Progenitor cell of endocrine pancreas (in vitro differentiated cells): ENCODE measurements around the gene HOXD10. TPM values are rescaled to one million over a fixed set of nuclear protein-coding genes. Genes with fewer than 3 reads are reported as not detected.
A peak's percentile ranks its signal among the peaks of the same experiment; 100 is the strongest.

ENCODE experiments used
- DNase-seq: peaks from one replicate; pipeline ENCODE4 v3.0.0; 2021; ENCODE audit warnings: low spot score; ENCODE audit not compliant: unreplicated experiment
- H3K27ac Mint-ChIP-seq: 2 replicates; pipeline ENCODE4 v1.8.0; 2021; ENCODE audit warnings: mild to moderate bottlenecking, moderate library complexity, mixed read lengths
- H3K27me3 Mint-ChIP-seq: 2 replicates; pipeline ENCODE4 v1.8.0; 2021; ENCODE audit warnings: mixed read lengths
- H3K36me3 Mint-ChIP-seq: 2 replicates; pipeline ENCODE4 v1.8.0; 2022; ENCODE audit warnings: mixed read lengths; ENCODE audit not compliant: insufficient read depth
- H3K4me1 Mint-ChIP-seq: 2 replicates; pipeline ENCODE4 v1.8.0; 2021; ENCODE audit warnings: low read depth, mixed read lengths
- H3K4me3 Mint-ChIP-seq: 2 replicates; pipeline ENCODE4 v1.8.0; 2021; ENCODE audit warnings: low read depth, mild to moderate bottlenecking, moderate library complexity, mixed read lengths
- H3K9me3 Mint-ChIP-seq: 2 replicates; pipeline ENCODE4 v1.8.0; 2021; ENCODE audit warnings: low read depth, mixed read lengths
- CTCF ChIP-seq: fragments of 200-600 bp; sonication (generic); IDR thresholded peaks from one replicate; pipeline ENCODE4 v1.5.0; 2021; ENCODE audit warnings: antibody characterized with exemption, mild to moderate bottlenecking; ENCODE audit not compliant: unreplicated experiment
- total RNA-seq: library from RNA; stranded (reverse); gene quantifications from 2 replicates; pipeline ENCODE4 v1.2.1, GENCODE V29; 2021

HOXD10 gene
- total RNA-seq, 1 donor from 2014 or later, result not detected

DNA sequence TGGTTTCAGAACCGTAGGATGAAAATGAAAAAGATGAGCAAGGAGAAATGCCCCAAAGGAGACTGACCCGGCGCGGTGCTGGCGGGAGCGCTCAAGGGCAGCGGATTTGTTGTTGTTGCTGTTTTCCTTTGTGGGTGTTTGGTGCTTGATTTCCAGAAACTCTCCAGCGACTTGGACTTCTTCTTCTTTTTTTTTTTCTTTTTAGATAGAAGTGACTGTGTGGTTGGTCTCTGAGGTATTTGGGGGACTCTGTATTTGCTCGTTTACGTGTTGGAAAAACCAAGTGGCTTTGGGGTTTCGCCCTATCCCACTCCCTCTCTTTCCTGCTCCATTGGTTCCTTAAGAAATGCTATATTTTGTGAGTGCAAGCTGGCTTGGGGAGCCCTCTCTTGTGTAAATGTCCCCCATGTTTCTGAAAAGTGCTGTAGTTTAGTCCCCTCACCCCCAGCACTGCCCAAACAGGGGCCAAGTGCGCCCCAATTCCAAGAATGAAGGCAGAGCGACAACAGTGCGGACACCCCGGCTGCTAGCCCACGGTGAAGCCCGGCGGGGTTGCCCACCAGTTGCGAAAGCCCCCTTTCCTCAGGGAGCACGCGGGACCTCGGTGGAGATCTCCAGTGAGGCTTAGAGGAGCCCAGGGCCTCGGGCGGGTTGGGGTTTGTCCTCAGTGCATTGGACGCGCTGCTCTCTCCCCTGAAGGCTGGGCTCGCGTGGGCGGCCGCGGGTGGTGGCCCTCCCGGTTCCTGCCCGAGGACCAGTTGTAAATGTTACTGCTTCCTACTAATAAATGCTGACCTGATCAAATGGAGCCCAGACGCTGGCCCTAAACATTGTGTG is 7.8 kb downstream of the HOXD10 start:
- Mint-ChIP-seq H3K27me3 (peaks cover 92% of the 10 kb centered on the region), H3K27ac (no peak overlapping the region), H3K36me3 (no peaks in the 10 kb centered on the region), H3K4me1 (no peaks in the 10 kb centered on the region), H3K4me3 (peak overlapping the region; percentile 12), H3K9me3 (no peaks in the 10 kb centered on the region)
- DNase-seq, result no peak
- TF ChIP-seq CTCF, result no peak

DNA sequence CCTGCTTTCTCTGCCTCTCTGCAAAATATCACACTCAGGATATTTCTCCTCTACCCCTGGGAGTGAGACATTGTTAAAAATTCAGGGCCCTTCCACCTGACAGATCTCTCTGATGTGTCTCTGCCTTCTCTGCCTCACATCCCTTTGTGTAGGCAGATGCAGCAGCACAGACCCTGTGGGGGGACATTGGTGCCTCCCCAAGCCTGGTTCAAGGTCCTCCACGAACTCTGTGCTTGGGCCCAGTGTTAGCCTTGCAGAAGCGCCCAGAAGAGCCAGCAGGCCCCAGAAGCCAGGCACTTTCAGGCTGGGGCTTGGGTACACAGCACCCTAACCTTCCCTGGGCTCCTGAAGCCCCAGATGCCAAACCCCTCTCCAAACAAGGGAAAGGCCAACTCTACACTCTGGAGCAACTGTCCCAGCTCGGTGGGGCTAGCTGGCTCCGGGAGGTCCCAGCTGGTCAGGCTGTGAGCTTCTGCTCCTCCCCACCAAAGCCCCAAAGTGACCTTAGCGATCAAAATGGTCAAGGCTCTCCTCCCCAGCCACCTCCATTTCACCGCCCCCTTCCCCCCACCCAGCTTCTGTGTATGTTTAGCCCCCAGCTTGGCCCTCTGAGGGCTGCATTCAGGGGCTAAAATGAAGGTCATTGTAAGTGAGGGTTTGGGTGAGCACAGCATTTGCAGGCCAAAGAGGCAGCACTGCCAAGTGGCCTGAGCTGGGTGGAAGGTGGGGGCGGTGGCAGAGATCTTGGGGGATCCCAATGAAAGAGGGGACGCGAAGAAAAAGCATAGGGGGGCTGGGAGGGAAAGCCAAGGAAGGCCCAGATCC is 8.6 kb downstream of the HOXD10 start:
- Mint-ChIP-seq H3K4me1 (no peaks in the 10 kb centered on the region), H3K27ac (no peak overlapping the region), H3K4me3 (no peak overlapping the region), H3K9me3 (no peaks in the 10 kb centered on the region), H3K27me3 (peaks cover 83% of the 10 kb centered on the region), H3K36me3 (no peaks in the 10 kb centered on the region)
- no peak for TF ChIP-seq CTCF
- no peak for DNase-seq

DNA sequence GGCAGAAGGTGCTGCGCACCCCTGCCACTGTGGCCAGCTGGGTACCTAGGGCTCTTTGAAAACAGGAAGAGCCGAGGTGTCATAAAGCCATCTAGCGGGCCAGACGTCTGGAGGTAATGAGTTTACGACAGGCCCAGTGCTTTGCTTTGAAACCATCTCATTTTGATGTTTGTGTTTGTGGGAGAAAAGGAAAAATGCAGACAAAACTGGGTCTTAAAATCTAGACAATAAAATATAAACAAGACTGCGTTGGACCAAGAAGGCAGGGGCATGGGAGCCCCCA is 9.1 kb downstream of the HOXD10 start:
- Mint-ChIP-seq H3K27me3 (peaks cover 80% of the 10 kb centered on the region), H3K4me1 (no peaks in the 10 kb centered on the region), H3K36me3 (no peaks in the 10 kb centered on the region), H3K27ac (no peak overlapping the region), H3K9me3 (no peaks in the 10 kb centered on the region), H3K4me3 (no peak overlapping the region)
- no peak for TF ChIP-seq CTCF
- no peak for DNase-seq

DNA sequence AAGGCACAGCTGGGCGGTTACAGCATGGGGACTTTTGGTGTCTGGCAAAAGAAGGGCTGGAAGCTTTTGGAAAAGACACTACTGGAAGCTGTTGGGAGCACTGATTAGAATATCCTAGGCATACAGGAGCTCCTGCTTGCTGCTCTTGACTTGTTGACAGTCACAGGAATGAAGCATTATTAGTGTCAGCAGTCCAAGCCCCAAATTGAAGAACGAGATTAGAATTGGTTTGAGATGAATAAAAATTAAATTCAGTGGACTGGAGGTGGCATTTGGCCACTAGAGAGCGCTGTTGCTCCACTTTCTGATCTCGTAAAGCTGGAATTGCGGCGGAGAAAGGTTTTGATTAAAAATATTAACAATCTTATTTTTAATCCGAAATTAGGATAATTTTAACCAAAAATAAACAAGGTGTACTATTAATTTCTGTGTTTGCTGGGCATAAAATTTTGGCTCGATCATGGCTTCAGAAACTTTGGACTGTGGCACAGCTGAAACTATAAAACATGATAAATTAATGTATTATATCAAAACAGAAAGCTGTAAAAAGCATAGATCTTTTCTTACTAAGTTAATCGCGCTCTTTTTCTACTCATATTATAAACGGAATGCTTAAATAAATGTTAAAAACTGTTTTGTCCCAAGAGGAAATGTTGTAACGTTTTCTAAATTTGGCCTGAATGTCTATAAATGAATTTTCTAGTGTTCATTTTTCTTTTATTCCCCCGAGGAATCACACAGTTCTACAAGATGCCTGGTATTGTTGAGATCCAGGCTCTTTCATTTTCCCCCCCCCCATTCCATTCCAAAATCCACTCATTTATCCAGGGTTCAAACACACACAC is 10.6 kb downstream of the HOXD10 start:
- peak overlapping the region; percentile 24 for H3K27ac Mint-ChIP-seq
- no peaks in the 10 kb centered on the region for H3K9me3 Mint-ChIP-seq
- H3K4me3 Mint-ChIP-seq, result no peak overlapping the region
- DNase-seq, result no peak
- H3K4me1 Mint-ChIP-seq, result no peaks in the 10 kb centered on the region
- H3K36me3 Mint-ChIP-seq, result no peaks in the 10 kb centered on the region
- peaks cover 83% of the 10 kb centered on the region for H3K27me3 Mint-ChIP-seq
- TF ChIP-seq CTCF, result peak; percentile 96

DNA sequence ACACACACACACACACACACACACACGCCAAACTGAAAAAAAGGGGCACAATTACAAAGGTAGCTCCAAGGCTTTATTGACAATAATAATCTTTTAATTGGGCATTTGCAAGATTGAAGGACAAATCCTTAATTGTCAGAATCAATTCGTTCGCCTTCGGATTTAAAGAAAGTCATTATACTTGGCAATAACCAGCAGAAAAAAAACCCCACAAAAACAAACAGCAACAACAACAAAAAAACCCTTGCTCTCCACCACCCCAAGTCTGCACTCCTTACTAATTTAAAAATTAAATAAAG is 11.1 kb downstream of the HOXD10 start:
- H3K27ac Mint-ChIP-seq, result no peak overlapping the region
- H3K4me3 Mint-ChIP-seq, result no peak overlapping the region
- H3K9me3 Mint-ChIP-seq, result no peaks in the 10 kb centered on the region
- no peaks in the 10 kb centered on the region for H3K36me3 Mint-ChIP-seq
- H3K27me3 Mint-ChIP-seq, result peaks cover 85% of the 10 kb centered on the region
- TF ChIP-seq CTCF, result no peak
- no peak for DNase-seq
- H3K4me1 Mint-ChIP-seq, result no peaks in the 10 kb centered on the region
